ENCODE measurements around the gene GIT1.

DNA sequence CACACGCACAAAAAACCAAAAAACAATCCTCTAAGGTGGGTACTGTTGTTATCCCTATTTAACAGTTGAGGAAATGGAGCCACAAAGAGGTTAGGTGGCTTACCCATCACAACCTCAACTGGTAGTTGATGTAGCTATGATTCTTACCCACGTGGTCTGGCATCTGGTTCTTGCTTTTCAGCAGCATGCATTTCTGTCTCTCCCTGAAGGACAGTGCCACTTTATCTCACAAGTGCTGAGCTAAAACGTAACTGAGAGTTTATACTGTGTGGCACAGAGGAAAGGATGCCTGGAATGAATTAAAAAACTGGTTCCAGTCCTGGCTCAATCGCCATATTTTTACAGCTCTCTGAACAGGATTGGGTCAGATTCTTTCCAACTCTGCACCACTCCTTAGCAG is 35.1 kb upstream of the GIT1 start:
- TF ChIP-seq POLR2A (IDR thresholded peaks at IDR 0.05; ENCODE audit: low read depth, low read length) = no peak; the same call in 1 of the 2 replicates
- no peak for TF ChIP-seq POLR2AphosphoS5 (IDR thresholded peaks at IDR 0.05; ENCODE audit: low read depth, low read length)
- TF ChIP-seq TAF1 (IDR thresholded peaks at IDR 0.05; ENCODE audit: borderline replicate concordance, low read depth, low read length) = no peak

Data from GM12892 (cell line).